ENCODE measurements around the gene NAB2.

Gene NAB2

GRCh38 chr12:57099766-57100165, 10.9 kb downstream of the NAB2 start:
- H2AFZ ChIP-seq (ENCODE audit: low read depth, low read length, severe bottlenecking), result no peak overlapping the region
- no peak overlapping the region for H3K9ac ChIP-seq (ENCODE audit: low read length)
- no peaks in the 10 kb centered on the region for H3K27me3 ChIP-seq (ENCODE audit: low read length)
- no peak overlapping the region for H3K27ac ChIP-seq (ENCODE audit: low read depth, low read length)
- H3K36me3 ChIP-seq (ENCODE audit: low read length), result peaks cover 3% of the 10 kb centered on the region; the same call in 1 of the 2 replicates
- no peaks in the 10 kb centered on the region for H3K9me2 ChIP-seq (replicated peaks; ENCODE audit: insufficient read depth, low read length)
- H4K20me1 ChIP-seq (ENCODE audit: low read depth, low read length), result no peaks in the 10 kb centered on the region
- peaks cover 21% of the 10 kb centered on the region for H3F3A ChIP-seq (ENCODE audit: insufficient read depth)
- H3K9me3 ChIP-seq (ENCODE audit: insufficient read depth, low read length), result no peaks in the 10 kb centered on the region
- no peaks in the 10 kb centered on the region for H3K79me2 ChIP-seq (ENCODE audit: insufficient read depth, low read length)
- no peak overlapping the region for H3K4me3 ChIP-seq (ENCODE audit: insufficient read depth, low read length, poor library complexity, severe bottlenecking)
- no peak for TF ChIP-seq CTCF (IDR thresholded peaks at IDR 0.05; ENCODE audit: insufficient read depth, low read length, poor library complexity, severe bottlenecking)
- TF ChIP-seq EZH2phosphoT487 (conservative IDR thresholded peaks at IDR 0.05; ENCODE audit: low read length), result no peak
- no peak overlapping the region for H3K4me2 ChIP-seq (ENCODE audit: low read depth, low read length, poor library complexity, severe bottlenecking)

GRCh38 chr12:57101892-57102695, 13.2 kb downstream of the NAB2 start:
- H3K79me2 ChIP-seq (ENCODE audit: insufficient read depth, low read length), result peaks cover 2% of the 10 kb centered on the region; the same call in 1 of the 2 replicates
- no peak overlapping the region for H3K4me2 ChIP-seq (ENCODE audit: low read depth, low read length, poor library complexity, severe bottlenecking)
- TF ChIP-seq CTCF (IDR thresholded peaks at IDR 0.05; ENCODE audit: insufficient read depth, low read length, poor library complexity, severe bottlenecking), result no peak
- no peak for TF ChIP-seq EZH2phosphoT487 (conservative IDR thresholded peaks at IDR 0.05; ENCODE audit: low read length)
- H2AFZ ChIP-seq (ENCODE audit: low read depth, low read length, severe bottlenecking), result no peak overlapping the region
- peaks cover 7% of the 10 kb centered on the region for H3F3A ChIP-seq (ENCODE audit: insufficient read depth)
- no peaks in the 10 kb centered on the region for H4K20me1 ChIP-seq (ENCODE audit: low read depth, low read length)
- no peaks in the 10 kb centered on the region for H3K9me2 ChIP-seq (replicated peaks; ENCODE audit: insufficient read depth, low read length)
- H3K36me3 ChIP-seq (ENCODE audit: low read length), result peaks cover 3% of the 10 kb centered on the region; the same call in 1 of the 2 replicates
- no peak overlapping the region for H3K27ac ChIP-seq (ENCODE audit: low read depth, low read length)
- H3K9me3 ChIP-seq (ENCODE audit: insufficient read depth, low read length), result no peaks in the 10 kb centered on the region
- H3K4me3 ChIP-seq (ENCODE audit: insufficient read depth, low read length, poor library complexity, severe bottlenecking), result no peak overlapping the region
- no peaks in the 10 kb centered on the region for H3K27me3 ChIP-seq (ENCODE audit: low read length)
- H3K9ac ChIP-seq (ENCODE audit: low read length), result no peak overlapping the region

- H4K20me1 ChIP-seq (ENCODE audit: low read depth, low read length), result no peaks in the 10 kb centered on the region
Measured at GRCh38 chr12:57103856-57104255, 14.9 kb downstream of the NAB2 start.

More at GRCh38 chr12:57103856-57104255, 14.9 kb downstream of the NAB2 start:
- H3K9ac ChIP-seq (ENCODE audit: low read length), result no peak overlapping the region
- no peak overlapping the region for H2AFZ ChIP-seq (ENCODE audit: low read depth, low read length, severe bottlenecking)
- H3K9me3 ChIP-seq (ENCODE audit: insufficient read depth, low read length), result no peaks in the 10 kb centered on the region
- no peaks in the 10 kb centered on the region for H3F3A ChIP-seq (ENCODE audit: insufficient read depth)
- no peaks in the 10 kb centered on the region for H3K27me3 ChIP-seq (ENCODE audit: low read length)
- TF ChIP-seq CTCF (IDR thresholded peaks at IDR 0.05; ENCODE audit: insufficient read depth, low read length, poor library complexity, severe bottlenecking), result no peak
- TF ChIP-seq EZH2phosphoT487 (conservative IDR thresholded peaks at IDR 0.05; ENCODE audit: low read length), result no peak
- no peaks in the 10 kb centered on the region for H3K9me2 ChIP-seq (replicated peaks; ENCODE audit: insufficient read depth, low read length)
- no peak overlapping the region for H3K4me2 ChIP-seq (ENCODE audit: low read depth, low read length, poor library complexity, severe bottlenecking)
- H3K4me3 ChIP-seq (ENCODE audit: insufficient read depth, low read length, poor library complexity, severe bottlenecking), result no peak overlapping the region
- no peak overlapping the region for H3K27ac ChIP-seq (ENCODE audit: low read depth, low read length)
- peaks cover 14% of the 10 kb centered on the region for H3K79me2 ChIP-seq (ENCODE audit: insufficient read depth, low read length)
- 0 out of 2 replicates have a peak, but pooled peaks cover 2% of the 10 kb centered on the region for H3K36me3 ChIP-seq (ENCODE audit: low read length)

All from SU-DHL-6 (cell line).